NK-92 (cell line): ENCODE data around the gene RAPGEF4.

Experiments used
- DNase-seq: peaks from one replicate; lab custom pipeline; 2025; ENCODE audit not compliant: unreplicated experiment; lab: John Stamatoyannopoulos, UW

The RAPGEF4 gene

GRCh38 chr2:172821370-172822338, 86.0 kb downstream of the RAPGEF4 start:
- DNase-seq, result no peak

- DNase-seq, result no peak
Observed at GRCh38 chr2:172822585-172822984, 86.9 kb downstream of the RAPGEF4 start.

GRCh38 chr2:172823261-172823850, 87.7 kb downstream of the RAPGEF4 start:
- DNase-seq, result no peak

- no peak for DNase-seq
Observed at GRCh38 chr2:172826522-172826921, 90.9 kb downstream of the RAPGEF4 start.

GRCh38 chr2:172829229-172829628, 93.6 kb downstream of the RAPGEF4 start:
- DNase-seq, result no peak

GRCh38 chr2:172830482-172830881, 94.8 kb downstream of the RAPGEF4 start:
- no peak for DNase-seq

GRCh38 chr2:172833898-172834297, 98.3 kb downstream of the RAPGEF4 start:
- no peak for DNase-seq

GRCh38 chr2:172834881-172835280, 99.2 kb downstream of the RAPGEF4 start:
- DNase-seq, result no peak

GRCh38 chr2:172836347-172836821, 100.7 kb downstream of the RAPGEF4 start:
- no peak for DNase-seq

- no peak for DNase-seq
Observed at GRCh38 chr2:172836827-172837226, 101.2 kb downstream of the RAPGEF4 start.

- no peak for DNase-seq
Observed at GRCh38 chr2:172839446-172839845, 103.8 kb downstream of the RAPGEF4 start.

GRCh38 chr2:172842511-172843265, 107.0 kb downstream of the RAPGEF4 start:
- no peak for DNase-seq

GRCh38 chr2:172843266-172843582, 107.6 kb downstream of the RAPGEF4 start:
- no peak for DNase-seq

GRCh38 chr2:172843902-172844715, 108.5 kb downstream of the RAPGEF4 start:
- DNase-seq, result no peak

GRCh38 chr2:172845028-172845630, 109.5 kb downstream of the RAPGEF4 start:
- DNase-seq, result no peak

- no peak for DNase-seq
Observed at GRCh38 chr2:172846551-172846950, 110.9 kb downstream of the RAPGEF4 start.

GRCh38 chr2:172847188-172847587, 111.5 kb downstream of the RAPGEF4 start:
- DNase-seq, result no peak

GRCh38 chr2:172848519-172848918, 112.9 kb downstream of the RAPGEF4 start:
- DNase-seq, result no peak

- DNase-seq, result no peak
Observed at GRCh38 chr2:172849519-172850217, 114.0 kb downstream of the RAPGEF4 start.

GRCh38 chr2:172855588-172855987, 119.9 kb downstream of the RAPGEF4 start:
- DNase-seq, result no peak
